NCI-H82 treated with DMSO at 0.1 percent for 48 hours (cell line): ENCODE results near the gene MINDY2.
"Not testable (repeated sequence)": the region's sequence is repeated elsewhere in the genome, so short reads cannot be mapped to it uniquely, and the experiment has no call there.

Source experiments
- DNase-seq: peaks from one replicate; lab custom pipeline; 2025; ENCODE audit not compliant: unreplicated experiment; lab: John Stamatoyannopoulos, UW

Gene MINDY2

GRCh38 chr15:58823267-58823666 is 52.2 kb downstream of the MINDY2 start:
- DNase-seq: not testable (repeated sequence)

GRCh38 chr15:58830556-58830955 is 59.5 kb downstream of the MINDY2 start:
- DNase-seq: no peak

- peak; percentile 24 for DNase-seq
These were observed 62.8 kb downstream of the MINDY2 start for GRCh38 chr15:58833681-58834426.

GRCh38 chr15:58839485-58839884 is 68.4 kb downstream of the MINDY2 start:
- no peak for DNase-seq

- no peak for DNase-seq
These were observed 68.9 kb downstream of the MINDY2 start for GRCh38 chr15:58840048-58840447.

- no peak for DNase-seq
These were observed 71.8 kb downstream of the MINDY2 start for GRCh38 chr15:58842713-58843396.

GRCh38 chr15:58851205-58851604 is 80.1 kb downstream of the MINDY2 start:
- not testable (repeated sequence) for DNase-seq

- DNase-seq: peak; percentile 9
These were observed 81.2 kb downstream of the MINDY2 start for GRCh38 chr15:58852347-58852746.

GRCh38 chr15:58854593-58854992 is 83.5 kb downstream of the MINDY2 start:
- no peak for DNase-seq

- no peak for DNase-seq
These were observed 85.0 kb downstream of the MINDY2 start for GRCh38 chr15:58856086-58856485.

GRCh38 chr15:58856621-58857020 is 85.5 kb downstream of the MINDY2 start:
- not testable (repeated sequence) for DNase-seq

- no peak for DNase-seq
These were observed 91.2 kb downstream of the MINDY2 start for GRCh38 chr15:58862326-58862725.

GRCh38 chr15:58864602-58865424 is 93.7 kb downstream of the MINDY2 start:
- DNase-seq: no peak

GRCh38 chr15:58865425-58865880 is 94.4 kb downstream of the MINDY2 start:
- no peak for DNase-seq

- DNase-seq: no peak
These were observed 96.8 kb downstream of the MINDY2 start for GRCh38 chr15:58867926-58868325.

- no peak for DNase-seq
These were observed 99.3 kb downstream of the MINDY2 start for GRCh38 chr15:58870451-58870850.

- no peak for DNase-seq
These were observed 102.2 kb downstream of the MINDY2 start for GRCh38 chr15:58873267-58873666.

- no peak for DNase-seq
These were observed 104.2 kb downstream of the MINDY2 start for GRCh38 chr15:58875343-58875742.

GRCh38 chr15:58876306-58877106 is 105.4 kb downstream of the MINDY2 start:
- DNase-seq: no peak

- DNase-seq: peak; percentile 70
These were observed 107.1 kb downstream of the MINDY2 start for GRCh38 chr15:58877999-58878825.
